Psoas muscle (tissue), 8 donors: ENCODE data around the gene DENND1A. TPM values are rescaled to one million over a fixed set of nuclear protein-coding genes. Genes with fewer than 3 reads are reported as not detected.

Source experiments
- ATAC-seq, 4 donors: fragments of 200-7000 bp; cut with Tn5 transposase; one replicate each; pipeline ENCODE4 v1.9.1; 2020; ENCODE audit warnings: moderate library complexity in 3 of 4, mild to moderate bottlenecking in 2 of 4
- DNase-seq, 2 donors: peaks; one replicate each; pipeline ENCODE4 v3.0.0-alpha.2; 2020
- H3K27ac ChIP-seq: fragments of 200-600 bp; one replicate; pipeline ENCODE4 v1.8.0; 2022
- H3K27me3 ChIP-seq, 3 donors: fragments of 200-600 bp in 1 of 3; one replicate each; pipeline versions ENCODE4 v1.6.1 to v1.8.0; 2013 to 2022; ENCODE audit warnings: low read length in 2 of 3, mild to moderate bottlenecking in 2 of 3, moderate library complexity in 1 of 3; ENCODE audit not compliant: insufficient read depth in 3 of 3
- H3K36me3 ChIP-seq, 2 donors: fragments of 200-600 bp in 1 of 2; one replicate each; pipeline versions ENCODE4 v1.6.1 to v1.8.0; 2013 to 2022; ENCODE audit warnings: low read depth in 1 of 2, mild to moderate bottlenecking in 1 of 2, moderate library complexity in 1 of 2; ENCODE audit not compliant: insufficient read depth in 1 of 2
- H3K4me1 ChIP-seq: fragments of 200-600 bp; one replicate; pipeline ENCODE4 v1.8.0; 2022
- H3K4me3 ChIP-seq: fragments of 200-600 bp; one replicate; pipeline ENCODE4 v1.8.0; 2022; ENCODE audit warnings: mild to moderate bottlenecking
- H3K9me3 ChIP-seq: fragments of 200-600 bp; one replicate; pipeline ENCODE4 v1.8.0; 2022
- WGBS, 3 donors: extraction: QIAGEN DNeasy Blood & Tissue Kit; methylation state at CpG; one replicate each; pipeline versions ENCODE4 v1.1.6 to v1.1.7; 2013; 5-methylcytosine and 5-hydroxymethylcytosine counted together
- intact Hi-C, 2 donors: fragments of 100-400 bp; cut with DNase I; formaldehyde crosslinking; loops; one replicate each; pipeline versions ENCODE4 v1.11.0 to v1.14.2; 2022
- polyA plus RNA-seq, 3 donors: library from polyadenylated mRNA; stranded (reverse); fragments of 200-250 nt; gene quantifications; one replicate each; pipeline ENCODE4 v1.2.3, GENCODE V29; 2013
- total RNA-seq, 4 donors: library from RNA; stranded (reverse); fragmentation: NEBNext Ultra II Directional in 2 of 4; extraction: Animal tissue kit (Norgen Biotek cat#: 25700) in 2 of 4; gene quantifications; one replicate each; pipeline versions ENCODE4 v1.2.1 to v1.2.4, GENCODE V29; 2021 to 2023
- TF ChIP-seq, protein P1 (sequence below): fragments of 200-600 bp; IDR thresholded peaks from one replicate; pipeline ENCODE4 v1.8.0; 2022; ENCODE audit warnings: antibody characterized with exemption
- donor health status: healthy with polysubstance abuse.
- donor health status: DM: no; HTN: no; CAD: no; lungs with moderate emphysema.
- donor health status: Bipolar disorder and iron deficiency.
- donor health status: healthy.
- donor health status: DM: yes; HTN: yes; CAD: no.
- donor health status: DM: no; HTN: no; CAD: no.
- donor health status: DM: no; HTN: no; CAD: no.
- donor health status: DM: yes; HTN: yes; CAD: no.

DENND1A gene
- total and polyA plus RNA-seq, 7 donors = 6.1 to 17.3 (median 13.9) TPM

DNA sequence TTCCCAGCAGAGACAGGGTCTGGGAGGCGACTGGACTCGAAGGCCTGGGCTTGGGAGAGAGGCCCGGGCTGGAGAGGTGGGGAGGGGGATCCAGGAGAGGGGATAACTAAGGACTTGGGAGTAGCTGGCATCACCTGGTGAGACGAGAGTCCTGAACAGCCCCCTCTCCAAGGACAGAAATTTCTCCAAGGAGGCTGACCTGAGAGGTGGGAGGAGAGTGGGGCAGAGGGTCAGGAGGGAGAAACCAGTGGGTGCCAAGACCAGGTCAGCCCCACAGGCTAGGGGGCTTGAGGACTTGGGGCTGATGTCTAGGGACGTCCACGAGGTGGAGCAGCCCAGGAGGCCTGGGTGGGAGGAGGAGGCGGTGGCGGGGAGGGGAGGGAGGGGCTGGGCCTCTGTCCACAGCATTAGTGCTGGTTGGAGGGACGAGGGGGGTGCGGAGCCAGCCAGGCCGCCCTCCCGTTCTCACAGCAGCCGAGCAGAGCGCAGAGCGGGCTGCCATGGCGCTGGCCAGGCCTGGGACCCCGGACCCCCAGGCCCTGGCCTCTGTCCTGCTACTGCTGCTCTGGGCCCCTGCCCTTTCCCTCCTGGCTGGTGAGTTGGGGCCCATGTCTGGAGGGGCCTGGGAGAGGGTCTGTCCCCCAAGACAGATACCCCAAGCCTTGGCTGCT lies 574.0 kb downstream of the DENND1A start, which contains the start of gene CRB2:
CRB2 (plus strand) TSS at position 437 of the 671 bp plus-strand sequence; CDS start at position 501, 64 bp downstream.
- Histone ChIP-seq H3K4me1 (no peaks in the 10 kb centered on the region), H3K4me3 (no peak within 1 kb of the TSS), H3K9me3 (no peaks in the 10 kb centered on the region), H3K36me3 (no peaks in the 10 kb centered on the region), H3K27ac (no peak within 1 kb of the TSS), H3K27me3 (peaks cover 0 to 3% (median 0%) of the 10 kb centered on the region in 3 donors)
- no peak for ATAC-seq
- no peak for DNase-seq
- intact Hi-C loops = no loop called here
- TF ChIP-seq, protein P1, sequence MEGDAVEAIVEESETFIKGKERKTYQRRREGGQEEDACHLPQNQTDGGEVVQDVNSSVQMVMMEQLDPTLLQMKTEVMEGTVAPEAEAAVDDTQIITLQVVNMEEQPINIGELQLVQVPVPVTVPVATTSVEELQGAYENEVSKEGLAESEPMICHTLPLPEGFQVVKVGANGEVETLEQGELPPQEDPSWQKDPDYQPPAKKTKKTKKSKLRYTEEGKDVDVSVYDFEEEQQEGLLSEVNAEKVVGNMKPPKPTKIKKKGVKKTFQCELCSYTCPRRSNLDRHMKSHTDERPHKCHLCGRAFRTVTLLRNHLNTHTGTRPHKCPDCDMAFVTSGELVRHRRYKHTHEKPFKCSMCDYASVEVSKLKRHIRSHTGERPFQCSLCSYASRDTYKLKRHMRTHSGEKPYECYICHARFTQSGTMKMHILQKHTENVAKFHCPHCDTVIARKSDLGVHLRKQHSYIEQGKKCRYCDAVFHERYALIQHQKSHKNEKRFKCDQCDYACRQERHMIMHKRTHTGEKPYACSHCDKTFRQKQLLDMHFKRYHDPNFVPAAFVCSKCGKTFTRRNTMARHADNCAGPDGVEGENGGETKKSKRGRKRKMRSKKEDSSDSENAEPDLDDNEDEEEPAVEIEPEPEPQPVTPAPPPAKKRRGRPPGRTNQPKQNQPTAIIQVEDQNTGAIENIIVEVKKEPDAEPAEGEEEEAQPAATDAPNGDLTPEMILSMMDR = no peak
- 46 to 59% (median 57%) methylated on average over 14 to 17 of the region's 17 CpGs for WGBS, 3 donors

DNA sequence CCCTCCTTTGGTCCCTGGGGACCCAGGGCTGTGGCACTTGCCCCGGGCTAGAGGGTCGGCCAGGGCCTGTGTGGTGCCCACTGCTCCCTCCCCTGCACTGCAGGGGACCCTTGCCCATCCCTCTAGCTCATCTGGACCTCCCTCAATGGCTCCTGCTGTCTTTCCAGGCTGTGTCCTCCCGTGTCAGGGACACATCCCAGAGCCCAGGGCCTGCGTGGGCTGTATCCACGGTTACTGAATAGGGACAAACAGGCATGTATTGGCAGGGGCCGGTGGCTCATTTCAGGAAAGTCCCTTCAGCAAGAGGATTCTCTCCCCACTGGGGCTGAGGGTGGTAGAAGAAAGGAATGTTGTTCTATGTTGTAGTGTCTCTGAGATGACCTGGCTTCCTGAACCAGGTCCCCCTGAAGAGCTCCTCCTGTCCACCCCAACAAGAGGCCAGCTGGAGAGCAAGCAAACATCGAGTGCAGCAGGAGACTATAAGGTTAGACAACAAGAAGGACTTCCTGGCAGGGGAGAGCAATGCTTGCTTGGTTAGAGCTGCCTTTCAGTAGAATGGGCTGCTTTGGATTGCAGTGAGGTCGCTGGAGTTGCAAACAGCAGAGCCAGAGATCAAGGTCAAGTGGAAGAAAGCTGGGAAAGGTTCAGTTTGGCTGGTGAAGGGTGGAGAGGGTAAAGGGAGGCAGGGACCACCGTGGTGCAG lies 575.0 kb downstream of the DENND1A start:
- WGBS, 3 donors = 36 to 53% (median 43%) methylated on average over 9 of the region's 9 CpGs
- no peak for ATAC-seq

DNA sequence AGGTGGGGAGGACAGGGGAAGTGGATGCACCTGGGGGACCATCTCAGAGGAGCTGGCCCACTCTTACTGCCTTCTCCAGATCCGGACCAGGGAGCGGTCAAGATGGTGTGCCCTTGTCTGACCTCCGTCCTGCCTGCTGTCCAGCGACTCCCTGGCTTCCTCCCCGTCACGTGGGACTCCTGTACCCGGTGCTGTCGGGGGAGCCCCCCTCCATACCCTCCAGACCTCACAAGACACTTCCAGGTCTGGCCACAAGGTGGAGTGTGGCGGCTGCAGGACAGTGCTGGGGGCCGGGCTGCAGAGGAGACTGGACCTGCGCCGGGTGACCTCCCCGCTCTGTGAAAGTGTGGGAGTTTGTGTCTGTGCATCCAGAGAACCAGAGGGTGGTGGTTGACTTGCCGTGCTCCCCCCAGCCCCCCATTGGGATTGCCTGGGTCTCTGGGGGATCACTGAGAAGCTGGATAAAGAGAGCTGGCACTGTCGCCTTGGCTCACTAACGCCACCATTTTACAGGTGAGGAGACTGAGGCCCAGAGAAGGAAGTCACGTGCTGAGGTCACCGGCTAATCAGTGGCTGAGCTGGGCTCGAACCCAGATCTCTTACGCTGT lies 575.8 kb downstream of the DENND1A start:
- H3K27ac ChIP-seq = no peak overlapping the region
- DNase-seq (peak; percentile 54 to 81), ATAC-seq (peak; percentile 70 to 81 (median 77))
- no peaks in the 10 kb centered on the region for H3K4me1 ChIP-seq
- H3K36me3 ChIP-seq = no peaks in the 10 kb centered on the region
- intact Hi-C loops = loop anchor here in 1 of 2 donors (5.0 kb wide), 1 partner anchor 247 kb away; no protein-coding TSS in a partner anchor
- no peaks in the 10 kb centered on the region for H3K9me3 ChIP-seq
- TF ChIP-seq, protein P1 = peak; percentile 63
- 19 to 24% (median 23%) methylated on average over 19 to 20 of the region's 20 CpGs for WGBS, 3 donors
- no peak overlapping the region for H3K4me3 ChIP-seq
- peaks cover 0 to 3% (median 0%) of the 10 kb centered on the region in 3 donors for H3K27me3 ChIP-seq

More for the DNA sequence above, 575.0 kb downstream of the DENND1A start:
- intact Hi-C loops = loop anchor here in 1 of 2 donors (5.0 kb wide), 1 partner anchor 248 kb away; no protein-coding TSS in a partner anchor
- H3K9me3 ChIP-seq = no peaks in the 10 kb centered on the region
- no peaks in the 10 kb centered on the region for H3K4me1 ChIP-seq
- H3K27me3 ChIP-seq = peaks cover 0 to 3% (median 0%) of the 10 kb centered on the region in 3 donors
- no peak overlapping the region for H3K4me3 ChIP-seq
- H3K36me3 ChIP-seq = no peaks in the 10 kb centered on the region
- TF ChIP-seq, protein P1 = no peak
- H3K27ac ChIP-seq = no peak overlapping the region
- no peak for DNase-seq

DNA sequence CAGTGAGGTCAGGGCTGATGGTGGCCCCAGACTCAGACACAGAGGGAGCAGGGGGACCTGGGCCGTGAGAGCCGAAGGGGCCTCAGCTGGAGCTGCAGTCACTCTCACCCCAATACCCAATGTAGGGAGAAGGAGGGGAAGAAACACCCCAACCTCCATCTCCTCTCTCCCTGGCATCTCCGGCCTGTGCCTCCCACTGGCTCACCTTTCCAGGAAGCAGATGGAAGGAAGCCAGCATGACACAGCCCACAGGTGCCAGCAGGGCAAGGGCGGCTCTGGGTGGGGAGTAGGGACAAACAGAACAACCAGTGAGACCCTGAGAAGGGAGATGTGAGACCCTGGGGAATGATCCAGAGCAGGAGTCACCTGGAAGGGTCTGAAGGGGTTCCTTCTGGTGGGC lies 576.9 kb downstream of the DENND1A start:
- 75 to 80% (median 80%) methylated on average over 4 of the region's 4 CpGs for WGBS, 3 donors
- H3K27me3 ChIP-seq = peaks cover 0 to 3% (median 0%) of the 10 kb centered on the region in 3 donors
- H3K4me1 ChIP-seq = no peaks in the 10 kb centered on the region
- H3K4me3 ChIP-seq = no peak overlapping the region
- TF ChIP-seq, protein P1 = no peak
- DNase-seq (no peak), ATAC-seq (no peak)
- no peaks in the 10 kb centered on the region for H3K36me3 ChIP-seq
- intact Hi-C loops = loop anchor here in 1 of 2 donors (5.0 kb wide), 1 partner anchor 246 kb away; no protein-coding TSS in a partner anchor
- no peaks in the 10 kb centered on the region for H3K9me3 ChIP-seq
- no peak overlapping the region for H3K27ac ChIP-seq
